Mucosa of descending colon (tissue), 3 donors: Measurements from ENCODE around the gene GYS1. TPM values are rescaled to one million over a fixed set of nuclear protein-coding genes. Genes with fewer than 3 reads are reported as not detected.
"Not testable (repeated sequence)": the region's sequence is repeated elsewhere in the genome, so short reads cannot be mapped to it uniquely, and the experiment has no call there.

Experiments used
- ATAC-seq: fragments of 200-7000 bp; cut with Tn5 transposase; one replicate; pipeline ENCODE4 v1.9.1; 2020; ENCODE audit warnings: mild to moderate bottlenecking, moderate library complexity
- DNase-seq, 3 donors: peaks; one replicate each; pipeline ENCODE4 v3.0.0-alpha.2; 2020
- H3K36me3 ChIP-seq: fragments of 200-600 bp; one replicate; pipeline ENCODE4 v1.8.0; 2021; ENCODE audit warnings: low read depth, mild to moderate bottlenecking
- H3K4me1 ChIP-seq: fragments of 200-600 bp; one replicate; pipeline ENCODE4 v1.8.0; 2021; ENCODE audit warnings: low read depth, mild to moderate bottlenecking
- H3K4me3 ChIP-seq: fragments of 200-600 bp; one replicate; pipeline ENCODE4 v1.8.0; 2021; ENCODE audit warnings: mild to moderate bottlenecking
- H3K9me3 ChIP-seq: fragments of 200-600 bp; one replicate; pipeline ENCODE4 v1.8.0; 2021; ENCODE audit warnings: mild to moderate bottlenecking
- intact Hi-C, 2 donors: fragments of 100-400 bp; cut with DNase I in 1 of 2; cut with micrococcal nuclease in 1 of 2; formaldehyde crosslinking; loops; one replicate each; pipeline versions ENCODE4 v1.11.0 to v1.11.1; 2022; cut with DNase I, micrococcal nuclease
- total RNA-seq, 3 donors: library from RNA; stranded (reverse); fragmentation: NEBNext Ultra II Directional in 2 of 3; extraction: Animal tissue kit (Norgen Biotek cat#: 25700) in 2 of 3; gene quantifications; one replicate each; pipeline versions ENCODE4 v1.2.1 to v1.2.4, GENCODE V29; 2021 to 2023
- TF ChIP-seq, protein P1 (sequence below): fragments of 200-600 bp; IDR thresholded peaks from one replicate; pipeline ENCODE4 v1.8.0; 2022; ENCODE audit warnings: antibody characterized with exemption, mild to moderate bottlenecking
- donor health status: DM: no; HTN: no; CAD: no; lungs with moderate emphysema.
- donor health status: DM: no; HTN: no; CAD: no.
- donor health status: DM: no; HTN: yes; CAD: no.

The GYS1 gene
- total RNA-seq, 3 donors from 2014 or later = 40.1 to 49.3 (median 40.2) TPM

DNA sequence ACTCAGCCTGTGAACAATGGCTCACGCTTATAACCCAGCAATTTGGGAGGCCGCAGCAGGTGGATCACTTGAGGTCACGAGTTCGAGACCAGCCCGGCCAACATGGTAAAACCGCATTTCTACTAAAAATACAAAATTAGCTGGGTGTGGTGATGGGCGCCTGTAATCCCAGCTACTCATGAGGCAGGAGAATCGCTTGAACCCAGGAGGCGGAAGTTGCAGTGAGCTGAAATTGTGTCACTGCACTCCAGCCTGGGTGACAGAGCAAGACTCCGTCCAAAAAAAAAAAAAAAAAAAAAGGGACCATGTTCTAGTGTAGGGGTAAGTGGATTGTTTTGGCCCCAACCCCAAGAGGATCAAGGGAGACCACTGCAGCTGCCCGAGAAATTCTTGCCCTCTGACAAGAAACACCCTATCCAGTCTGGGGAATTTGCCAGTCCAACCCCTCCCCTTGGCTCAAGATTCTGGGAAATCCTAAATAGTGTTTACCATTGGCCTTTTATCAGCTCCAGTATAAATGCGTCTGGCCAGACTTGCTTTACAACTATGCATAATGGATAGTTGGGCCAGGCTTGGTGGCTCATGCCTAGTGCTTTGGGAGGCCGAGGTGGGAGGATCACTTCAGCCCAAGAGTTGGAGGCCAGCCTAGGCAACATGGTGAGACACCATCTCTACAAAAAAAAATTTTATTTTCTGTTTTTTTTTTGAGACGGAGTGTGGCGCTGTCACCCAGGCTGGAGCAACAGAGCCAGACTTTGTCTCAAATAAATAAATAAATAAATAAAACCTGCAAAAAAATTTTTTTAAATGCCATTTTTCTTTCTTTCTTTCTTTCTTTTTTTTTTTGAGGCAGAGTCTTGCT lies 64.7 kb downstream of the GYS1 start:
- Histone ChIP-seq H3K4me3 (no peak overlapping the region), H3K36me3 (no peaks in the 10 kb centered on the region), H3K9me3 (no peaks in the 10 kb centered on the region), H3K4me1 (peaks cover 8% of the 10 kb centered on the region)
- intact Hi-C loops = no loop called here
- TF ChIP-seq, protein P1, sequence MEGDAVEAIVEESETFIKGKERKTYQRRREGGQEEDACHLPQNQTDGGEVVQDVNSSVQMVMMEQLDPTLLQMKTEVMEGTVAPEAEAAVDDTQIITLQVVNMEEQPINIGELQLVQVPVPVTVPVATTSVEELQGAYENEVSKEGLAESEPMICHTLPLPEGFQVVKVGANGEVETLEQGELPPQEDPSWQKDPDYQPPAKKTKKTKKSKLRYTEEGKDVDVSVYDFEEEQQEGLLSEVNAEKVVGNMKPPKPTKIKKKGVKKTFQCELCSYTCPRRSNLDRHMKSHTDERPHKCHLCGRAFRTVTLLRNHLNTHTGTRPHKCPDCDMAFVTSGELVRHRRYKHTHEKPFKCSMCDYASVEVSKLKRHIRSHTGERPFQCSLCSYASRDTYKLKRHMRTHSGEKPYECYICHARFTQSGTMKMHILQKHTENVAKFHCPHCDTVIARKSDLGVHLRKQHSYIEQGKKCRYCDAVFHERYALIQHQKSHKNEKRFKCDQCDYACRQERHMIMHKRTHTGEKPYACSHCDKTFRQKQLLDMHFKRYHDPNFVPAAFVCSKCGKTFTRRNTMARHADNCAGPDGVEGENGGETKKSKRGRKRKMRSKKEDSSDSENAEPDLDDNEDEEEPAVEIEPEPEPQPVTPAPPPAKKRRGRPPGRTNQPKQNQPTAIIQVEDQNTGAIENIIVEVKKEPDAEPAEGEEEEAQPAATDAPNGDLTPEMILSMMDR = no peak
- ATAC-seq = peak; percentile 26
- DNase-seq = no peak

- H3K9me3 ChIP-seq, intact Hi-C loops, H3K36me3 ChIP-seq, H3K4me1 ChIP-seq, DNase-seq, H3K4me3 ChIP-seq, ATAC-seq: not testable (repeated sequence)
These were observed 65.4 kb downstream of the GYS1 start for GRCh38 chr19:48927692-48928091.

- H3K4me3 ChIP-seq = no peak overlapping the region
- H3K4me1 ChIP-seq = peaks cover 4% of the 10 kb centered on the region
- TF ChIP-seq, protein P1 = no peak
- H3K36me3 ChIP-seq = no peaks in the 10 kb centered on the region
- H3K9me3 ChIP-seq = no peaks in the 10 kb centered on the region
- peak; percentile 57 for ATAC-seq
- intact Hi-C loops = no loop called here
- DNase-seq = peak in 1 of 3 donors; percentile 34
These were observed 66.2 kb downstream of the GYS1 start for GRCh38 chr19:48926909-48927308.

- DNase-seq, H3K4me1 ChIP-seq, ATAC-seq, H3K9me3 ChIP-seq, intact Hi-C loops, H3K36me3 ChIP-seq, H3K4me3 ChIP-seq: not testable (repeated sequence)
These were observed 67.2 kb downstream of the GYS1 start for GRCh38 chr19:48925890-48926289.

- ATAC-seq = peak; percentile 7
- Histone ChIP-seq H3K4me3 (no peak overlapping the region), H3K36me3 (no peaks in the 10 kb centered on the region), H3K9me3 (no peaks in the 10 kb centered on the region), H3K4me1 (peaks cover 4% of the 10 kb centered on the region)
- intact Hi-C loops = no loop called here
- TF ChIP-seq, protein P1 = no peak
- DNase-seq = no peak
These were observed 67.8 kb downstream of the GYS1 start for GRCh38 chr19:48925240-48925843.

DNA sequence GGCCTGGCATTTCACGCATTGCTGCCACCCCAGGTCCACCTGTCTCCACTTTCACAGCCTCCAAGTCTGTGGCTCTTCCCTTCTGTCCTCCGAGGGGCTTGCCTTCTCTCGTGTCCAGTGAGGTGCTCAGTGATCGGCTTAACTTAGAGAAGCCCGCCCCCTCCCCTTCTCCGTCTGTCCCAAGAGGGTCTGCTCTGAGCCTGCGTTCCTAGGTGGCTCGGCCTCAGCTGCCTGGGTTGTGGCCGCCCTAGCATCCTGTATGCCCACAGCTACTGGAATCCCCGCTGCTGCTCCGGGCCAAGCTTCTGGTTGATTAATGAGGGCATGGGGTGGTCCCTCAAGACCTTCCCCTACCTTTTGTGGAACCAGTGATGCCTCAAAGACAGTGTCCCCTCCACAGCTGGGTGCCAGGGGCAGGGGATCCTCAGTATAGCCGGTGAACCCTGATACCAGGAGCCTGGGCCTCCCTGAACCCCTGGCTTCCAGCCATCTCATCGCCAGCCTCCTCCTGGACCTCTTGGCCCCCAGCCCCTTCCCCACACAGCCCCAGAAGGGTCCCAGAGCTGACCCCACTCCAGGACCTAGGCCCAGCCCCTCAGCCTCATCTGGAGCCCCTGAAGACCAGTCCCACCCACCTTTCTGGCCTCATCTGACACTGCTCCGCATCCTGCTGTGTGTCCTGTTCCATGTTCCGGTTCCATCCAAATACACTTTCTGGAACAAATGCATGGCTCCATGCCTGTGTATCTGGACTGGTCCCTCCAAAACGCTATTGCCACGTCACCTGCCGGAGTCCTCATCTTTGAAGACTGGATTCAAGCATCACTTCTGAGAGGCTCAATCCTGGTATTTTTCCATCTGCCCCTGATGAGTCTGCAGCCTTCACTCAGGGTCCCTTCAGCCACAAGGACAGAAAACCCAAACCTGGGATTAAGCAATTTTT lies 70.3 kb downstream of the GYS1 start:
- DNase-seq (no peak), ATAC-seq (no peak)
- Histone ChIP-seq H3K4me3 (no peak overlapping the region), H3K4me1 (peaks cover 4% of the 10 kb centered on the region), H3K36me3 (no peaks in the 10 kb centered on the region), H3K9me3 (no peaks in the 10 kb centered on the region)
- intact Hi-C loops = no loop called here
- TF ChIP-seq, protein P1 = no peak
